Measurements from ENCODE around the gene SNAP47.

The SNAP47 gene

GRCh38 chr1:227769047-227769935 lies 34.1 kb downstream of the SNAP47 start:
- no peak for DNase-seq (ENCODE audit: low read depth)

GRCh38 chr1:227769936-227770494 lies 34.8 kb downstream of the SNAP47 start:
- no peak for DNase-seq (ENCODE audit: low read depth)

- DNase-seq (ENCODE audit: low read depth), result no peak
Observed at GRCh38 chr1:227770812-227771211, 35.6 kb downstream of the SNAP47 start.

- no peak for DNase-seq (ENCODE audit: low read depth)
Observed at GRCh38 chr1:227771326-227771725, 36.1 kb downstream of the SNAP47 start.

- DNase-seq (ENCODE audit: low read depth), result no peak
Observed at GRCh38 chr1:227771771-227772170, 36.5 kb downstream of the SNAP47 start.

- DNase-seq (ENCODE audit: low read depth), result no peak
Observed at GRCh38 chr1:227773558-227773957, 38.3 kb downstream of the SNAP47 start.

- DNase-seq (ENCODE audit: low read depth), result no peak
Observed at GRCh38 chr1:227774051-227774731, 39.0 kb downstream of the SNAP47 start.

- DNase-seq (ENCODE audit: low read depth), result no peak
Observed at GRCh38 chr1:227774821-227775661, 39.8 kb downstream of the SNAP47 start.

- DNase-seq (ENCODE audit: low read depth), result no peak
Observed at GRCh38 chr1:227775841-227776240, 40.6 kb downstream of the SNAP47 start.

- DNase-seq (ENCODE audit: low read depth), result no peak
Observed at GRCh38 chr1:227776331-227776771, 41.1 kb downstream of the SNAP47 start.

- DNase-seq (ENCODE audit: low read depth), result no peak
Observed at GRCh38 chr1:227777156-227777555, 41.9 kb downstream of the SNAP47 start.

- DNase-seq (ENCODE audit: low read depth), result no peak
Observed at GRCh38 chr1:227777646-227778045, 42.4 kb downstream of the SNAP47 start.

- no peak for DNase-seq (ENCODE audit: low read depth)
Observed at GRCh38 chr1:227778401-227778947, 43.2 kb downstream of the SNAP47 start.

- no peak for DNase-seq (ENCODE audit: low read depth)
Observed at GRCh38 chr1:227779021-227779441, 43.8 kb downstream of the SNAP47 start.

- DNase-seq (ENCODE audit: low read depth), result no peak
Observed at GRCh38 chr1:227779685-227780084, 44.5 kb downstream of the SNAP47 start.

- DNase-seq (ENCODE audit: low read depth), result no peak
Observed at GRCh38 chr1:227780101-227781044, 45.1 kb downstream of the SNAP47 start.

GRCh38 chr1:227781314-227781930 lies 46.2 kb downstream of the SNAP47 start:
- DNase-seq (ENCODE audit: low read depth), result no peak

- DNase-seq (ENCODE audit: low read depth), result no peak
Observed at GRCh38 chr1:227782226-227782625, 47.0 kb downstream of the SNAP47 start.

- no peak for DNase-seq (ENCODE audit: low read depth)
Observed at GRCh38 chr1:227785094-227785804, 50.0 kb downstream of the SNAP47 start.

Data from CMK (cell line).